Measurements from ENCODE around the gene ABLIM1.

The ABLIM1 gene

GRCh38 chr10:114575417-114576131 lies 82.5 kb downstream of the ABLIM1 start:
- no peak for DNase-seq

GRCh38 chr10:114573330-114574045 lies 84.6 kb downstream of the ABLIM1 start:
- no peak for DNase-seq

DNA sequence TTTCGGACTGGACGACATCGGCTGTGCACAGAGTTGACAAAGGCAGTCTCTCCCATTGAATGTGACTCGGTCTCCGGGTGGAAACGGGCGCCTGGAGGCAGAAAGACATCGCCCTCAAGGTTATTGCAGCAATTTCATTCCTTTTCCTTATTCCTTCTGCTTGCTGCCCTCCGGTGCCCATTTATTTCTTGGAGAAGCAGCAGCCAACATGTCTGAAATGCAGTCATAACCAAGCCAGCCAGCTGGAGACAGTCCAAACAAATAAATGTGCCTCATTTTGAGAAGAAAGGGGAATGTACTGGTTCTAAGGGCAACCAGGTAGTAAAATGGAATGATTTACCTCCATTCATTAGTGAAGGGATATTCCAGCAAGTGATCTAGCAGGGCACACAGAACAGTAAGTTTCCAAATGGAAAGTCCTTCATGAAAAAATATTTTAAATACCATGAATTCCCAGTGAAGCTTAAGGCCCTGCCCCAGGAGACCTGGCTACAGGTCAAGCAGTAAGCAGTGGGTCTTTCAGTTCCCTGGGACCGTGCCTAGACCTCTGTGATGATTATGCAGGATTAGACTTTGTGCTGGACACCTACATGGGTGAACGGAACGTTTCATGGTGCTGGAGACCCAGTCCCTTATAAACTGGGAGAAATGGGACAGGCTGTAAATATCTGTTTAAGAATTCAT lies 86.6 kb downstream of the ABLIM1 start:
- DNase-seq: no peak

DNA sequence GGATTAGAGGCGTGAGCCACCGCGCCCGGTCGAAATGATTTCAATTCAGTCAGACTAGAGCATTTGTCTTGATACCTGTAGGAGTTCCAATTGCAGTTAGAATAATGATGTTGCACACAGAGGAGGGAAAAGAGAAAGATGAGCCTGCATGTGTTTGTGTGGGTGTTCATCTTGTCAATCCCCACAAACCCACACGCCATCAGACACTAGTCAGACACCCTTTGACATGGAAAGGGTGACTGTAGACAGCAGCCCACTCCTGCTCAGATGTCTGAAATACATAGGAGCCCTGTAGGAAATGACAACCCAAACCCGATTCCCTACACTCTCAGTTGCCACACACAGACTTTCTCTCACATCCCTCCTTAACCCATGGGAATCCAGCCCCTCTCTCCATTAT lies 92.0 kb downstream of the ABLIM1 start:
- DNase-seq: no peak

DNA sequence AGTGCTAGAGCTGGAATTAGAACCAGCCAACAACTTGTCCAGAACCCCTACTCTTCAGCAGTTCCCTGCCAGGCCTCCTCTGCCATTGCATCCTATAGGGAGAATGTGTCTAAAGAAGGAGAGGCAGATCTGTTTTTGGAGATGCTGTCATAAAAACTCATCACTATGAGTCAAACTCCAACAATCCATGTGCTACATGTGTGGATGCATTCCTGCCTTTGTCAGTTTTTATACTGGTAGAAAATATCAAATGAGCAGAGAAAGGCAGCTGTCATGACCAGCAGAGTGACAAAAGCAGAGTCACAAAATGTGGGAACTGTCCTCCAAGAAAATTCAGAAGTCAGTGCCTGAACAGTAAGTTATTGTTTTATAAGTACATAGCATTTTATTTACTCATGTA lies 93.0 kb downstream of the ABLIM1 start:
- no peak for DNase-seq

DNA sequence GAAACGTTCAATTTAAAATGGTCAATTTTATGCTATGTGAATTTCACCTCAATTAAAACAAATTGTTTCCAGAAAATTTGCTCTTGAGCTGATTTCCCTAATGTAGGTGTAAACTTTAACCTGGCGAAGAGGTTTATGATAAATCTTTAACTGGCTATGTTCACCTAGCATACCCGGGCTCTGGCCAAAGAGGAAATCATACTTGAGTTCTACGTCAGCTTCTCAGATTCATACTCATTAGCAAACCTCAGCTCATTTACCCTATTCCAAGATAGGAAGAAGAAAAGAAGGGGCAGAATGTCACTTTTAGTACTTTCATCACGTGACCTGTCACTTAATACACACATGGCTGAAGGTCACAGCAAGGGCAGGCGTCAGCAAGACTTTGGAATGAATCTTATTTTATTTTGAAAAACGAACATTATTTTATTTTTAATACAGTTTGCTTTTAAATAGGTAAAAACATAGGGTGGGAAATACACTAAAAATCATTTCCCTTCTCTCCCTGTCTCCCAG lies 97.0 kb downstream of the ABLIM1 start:
- no peak for DNase-seq

GRCh38 chr10:114560144-114560543 lies 97.9 kb downstream of the ABLIM1 start:
- no peak for DNase-seq

GRCh38 chr10:114559636-114560035 lies 98.4 kb downstream of the ABLIM1 start:
- DNase-seq: no peak

- DNase-seq: no peak
Measured at GRCh38 chr10:114557854-114558253, 100.2 kb downstream of the ABLIM1 start.

- DNase-seq: no peak
Measured at GRCh38 chr10:114556236-114557122, 101.6 kb downstream of the ABLIM1 start.

DNA sequence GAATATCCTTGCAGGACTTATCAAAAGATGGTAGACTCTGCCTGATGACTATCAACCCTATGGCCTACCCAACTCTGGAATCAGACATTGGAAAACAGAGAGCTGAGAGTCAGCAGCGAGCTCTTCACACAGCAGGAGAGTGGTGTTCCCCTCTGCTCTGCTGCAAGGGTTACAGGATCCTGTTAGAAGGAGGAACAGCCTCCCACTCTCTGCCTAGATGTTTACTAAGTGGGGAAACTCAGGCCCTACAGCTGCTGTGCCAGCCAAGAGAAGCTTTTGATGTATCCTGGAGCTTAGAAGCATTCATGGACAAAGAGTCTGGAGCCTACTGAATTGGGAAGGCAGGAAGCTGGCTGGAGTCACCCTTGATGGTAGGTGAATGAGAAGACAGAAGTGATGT lies 104.6 kb downstream of the ABLIM1 start:
- DNase-seq: no peak

DNA sequence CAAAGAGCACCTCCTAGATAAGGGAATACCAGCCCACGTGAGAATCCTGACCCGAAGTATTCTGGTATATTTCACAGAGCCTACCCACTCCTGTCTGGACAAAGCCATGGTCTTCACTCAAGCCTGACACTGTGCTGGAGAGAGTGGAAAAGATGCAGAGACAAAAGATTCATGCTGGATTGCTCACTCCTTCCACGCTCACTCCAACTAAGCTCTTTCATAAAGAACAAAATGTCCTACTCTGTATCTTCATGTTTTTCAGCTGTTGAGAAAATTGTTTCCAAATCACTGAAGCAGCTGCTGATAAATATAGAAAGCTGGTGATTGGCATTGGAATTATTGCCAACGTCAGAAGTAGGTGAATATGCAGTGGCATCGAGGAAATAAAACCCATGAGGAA lies 106.0 kb downstream of the ABLIM1 start:
- no peak for DNase-seq

DNA sequence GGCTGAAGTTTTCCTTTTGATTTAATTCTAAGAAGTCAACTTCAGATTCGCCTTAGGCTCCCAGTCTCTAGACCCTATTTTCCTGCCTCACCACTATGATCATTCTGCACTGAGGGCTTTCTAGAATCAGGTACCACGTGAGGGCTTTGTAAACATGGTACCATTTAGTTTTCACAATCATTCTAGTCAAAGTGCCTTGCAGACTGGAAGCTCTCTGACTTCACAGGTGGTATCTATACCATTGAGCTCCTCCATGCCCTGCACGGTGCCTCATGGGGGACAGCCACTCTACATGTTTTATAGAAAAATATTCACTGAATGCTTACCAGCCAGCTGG lies 106.5 kb downstream of the ABLIM1 start:
- DNase-seq: no peak

DNA sequence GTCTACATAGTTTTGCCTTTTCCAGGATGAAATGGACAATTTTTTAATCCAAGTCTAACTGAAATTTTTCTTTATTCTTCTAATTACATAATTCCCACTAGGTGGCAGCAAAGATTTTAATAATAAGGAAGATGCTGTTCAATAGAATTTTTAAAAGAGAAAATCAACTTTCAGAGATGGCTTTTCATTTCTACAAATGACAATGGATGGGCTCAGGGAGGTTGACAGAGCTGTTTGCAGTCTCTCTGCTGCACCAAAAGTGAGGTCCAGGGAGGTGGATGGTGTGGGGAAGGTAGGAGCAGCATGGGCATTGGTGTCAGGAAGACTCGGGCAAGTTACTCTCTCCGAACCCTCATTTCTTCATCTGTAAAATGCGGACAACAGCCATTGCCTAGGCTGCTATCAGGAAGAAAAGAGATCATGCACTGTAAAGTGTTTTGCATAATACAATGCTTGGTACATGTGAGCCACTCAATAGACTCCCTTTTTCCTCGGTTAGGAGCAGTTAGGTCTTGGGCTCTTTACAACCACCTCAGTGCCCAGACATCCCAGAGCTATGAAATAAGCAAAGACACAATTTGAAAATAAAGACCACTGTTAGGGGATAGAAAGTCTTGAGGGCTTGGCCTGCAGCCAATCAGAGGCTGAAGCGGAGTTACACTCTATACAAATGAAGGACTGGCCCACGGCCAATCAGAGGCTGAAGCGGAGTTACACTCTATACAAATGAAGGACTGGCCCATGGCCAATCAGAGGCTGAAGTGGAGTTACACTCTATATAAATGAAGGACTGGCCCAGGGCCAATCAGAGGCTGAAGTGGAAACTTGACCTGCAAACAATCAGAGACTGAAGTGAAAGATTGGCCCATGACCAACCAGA lies 107.1 kb downstream of the ABLIM1 start:
- peak; percentile 43 for DNase-seq

- DNase-seq: no peak
Measured at GRCh38 chr10:114548662-114549061, 109.4 kb downstream of the ABLIM1 start.

GRCh38 chr10:114547514-114547913 lies 110.6 kb downstream of the ABLIM1 start:
- DNase-seq: no peak

DNA sequence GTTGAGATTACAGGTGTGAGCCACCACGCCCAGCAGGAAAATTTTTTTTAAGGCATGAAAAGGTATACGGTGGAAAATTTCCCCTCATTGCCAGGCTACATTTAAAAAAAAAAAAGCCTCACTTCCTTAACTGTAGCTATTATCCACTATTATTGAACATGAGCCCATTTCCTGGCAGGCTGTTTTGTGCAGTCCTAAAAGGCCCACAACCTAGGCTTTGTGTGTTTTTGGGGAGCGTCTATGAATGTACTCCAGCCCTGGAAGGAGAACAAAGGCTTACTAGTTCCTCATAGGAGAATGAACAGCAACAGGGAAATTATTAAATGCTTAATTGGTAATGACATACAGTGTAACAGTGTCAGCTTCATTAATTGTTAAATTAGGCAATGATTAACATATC lies 111.0 kb downstream of the ABLIM1 start:
- no peak for DNase-seq

DNA sequence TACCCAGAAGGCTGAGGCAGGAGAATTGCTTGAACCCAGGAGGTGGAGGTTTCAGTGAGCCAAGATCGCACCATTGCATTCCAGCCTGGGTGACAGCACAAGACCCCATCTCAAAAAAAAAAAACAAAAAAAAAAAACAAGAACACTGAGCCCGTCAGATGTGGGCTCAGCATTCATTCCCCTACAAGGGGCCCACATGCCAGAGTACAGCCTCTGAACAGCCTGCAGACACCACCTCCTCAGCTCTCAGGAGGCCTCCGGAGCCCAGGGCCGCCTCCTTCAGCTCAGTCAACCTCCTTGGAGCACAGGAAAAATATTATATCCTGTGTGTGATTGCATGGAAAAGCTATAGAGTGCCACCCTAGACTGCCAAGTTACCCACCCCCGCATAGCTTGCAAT lies 112.3 kb downstream of the ABLIM1 start:
- DNase-seq: no peak

DNA sequence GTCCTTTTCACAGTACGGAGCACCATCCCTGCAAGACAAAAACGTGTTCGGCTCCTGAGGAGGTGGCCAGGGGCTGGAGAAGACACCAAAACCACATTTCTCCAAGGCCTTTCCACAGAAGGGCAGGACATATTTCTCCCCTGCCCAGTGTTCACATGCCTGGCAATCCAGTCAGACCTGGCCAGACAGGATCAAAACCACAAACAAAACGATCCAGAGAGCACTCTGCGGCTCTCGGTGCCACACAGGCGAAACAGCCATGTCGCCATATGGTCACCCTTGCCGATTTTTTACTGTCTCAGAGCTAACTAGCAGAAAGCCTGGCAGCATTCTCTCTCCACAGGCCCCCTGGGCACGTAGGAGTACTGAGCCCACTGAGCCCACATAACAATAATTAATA lies 113.0 kb downstream of the ABLIM1 start:
- no peak for DNase-seq

- DNase-seq: peak; percentile 79
Measured at GRCh38 chr10:114544045-114544659, 113.9 kb downstream of the ABLIM1 start.

DNA sequence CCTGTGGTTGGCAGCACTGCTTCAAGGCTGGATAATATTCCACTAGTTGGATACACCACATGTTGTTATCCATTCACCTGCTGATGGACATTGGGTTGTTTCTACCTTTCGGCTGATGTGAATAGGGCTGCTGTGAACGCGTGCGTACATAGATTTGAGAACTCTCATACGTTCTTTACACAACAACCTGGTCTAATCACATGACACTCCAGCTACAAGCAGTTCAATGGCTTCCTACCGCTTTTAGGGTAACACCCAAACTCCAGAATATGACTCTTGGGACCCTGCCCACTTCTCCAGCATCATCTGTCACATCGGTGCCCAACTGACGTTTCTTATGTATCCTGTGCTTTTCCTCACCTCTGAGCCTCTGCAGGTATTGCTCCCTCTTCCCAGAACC lies 114.6 kb downstream of the ABLIM1 start:
- DNase-seq: no peak

All from CD4-positive, alpha-beta T cell treated with Interleukin-17A for 1 hour (primary cell).